Neural progenitor cell (in vitro differentiated cells): ENCODE data around the gene TSPEAR. TPM values are rescaled to one million over a fixed set of nuclear protein-coding genes. Genes with fewer than 3 reads are reported as not detected.

Source experiments
- DNase-seq: peaks from one replicate; pipeline ENCODE4 v3.0.0-alpha.2; 2016; ENCODE audit warnings: low spot score
- H2AFZ ChIP-seq: fragments of 200-600 bp; sonication (generic); replicated peaks from 2 replicates; pipeline ENCODE4 v1.6.1; 2016; ENCODE audit warnings: antibody characterized with exemption
- H3F3A ChIP-seq: fragments of 200-600 bp; sonication (generic); 2 replicates; pipeline ENCODE4 v1.6.1; 2016; ENCODE audit warnings: antibody characterized with exemption, low read depth
- H3K27ac ChIP-seq: fragments of 200-600 bp; sonication (generic); 2 replicates; pipeline ENCODE4 v1.5.1; 2016; ENCODE audit warnings: mild to moderate bottlenecking
- H3K27me3 ChIP-seq: fragments of 200-600 bp; sonication (generic); 2 replicates; pipeline ENCODE4 v1.6.1; 2016; ENCODE audit warnings: mild to moderate bottlenecking, moderate library complexity
- H3K36me3 ChIP-seq: fragments of 200-600 bp; sonication (generic); 2 replicates; pipeline ENCODE4 v1.5.1; 2016
- H3K4me1 ChIP-seq: fragments of 200-600 bp; sonication (generic); 2 replicates; pipeline ENCODE4 v1.6.1; 2016; ENCODE audit warnings: mixed run types
- H3K4me2 ChIP-seq: fragments of 200-600 bp; sonication (generic); 2 replicates; pipeline ENCODE4 v1.6.1; 2016
- H3K4me3 ChIP-seq: fragments of 200-600 bp; sonication (generic); 2 replicates; pipeline ENCODE4 v1.5.1; 2016
- H3K79me2 ChIP-seq: fragments of 200-600 bp; sonication (generic); 2 replicates; pipeline ENCODE4 v1.6.1; 2016; ENCODE audit warnings: low read depth
- H3K9ac ChIP-seq: fragments of 200-600 bp; sonication (generic); 2 replicates; pipeline ENCODE4 v1.6.1; 2016
- H3K9me3 ChIP-seq: fragments of 200-600 bp; sonication (generic); 2 replicates; pipeline ENCODE4 v1.5.1; 2016; ENCODE audit warnings: low read depth
- H4K20me1 ChIP-seq: fragments of 200-600 bp; sonication (generic); 2 replicates; pipeline ENCODE4 v1.6.1; 2016; ENCODE audit warnings: low read depth
- H3K27ac Mint-ChIP-seq: 3 replicates; pipeline ENCODE4 v1.8.0; 2021; ENCODE audit warnings: mixed read lengths
- H3K27me3 Mint-ChIP-seq: 2 replicates; pipeline ENCODE4 v1.8.0; 2022; ENCODE audit warnings: low read depth, mild to moderate bottlenecking, inconsistent platforms, moderate library complexity, mixed read lengths; ENCODE audit not compliant: insufficient read depth
- H3K36me3 Mint-ChIP-seq: 3 replicates; pipeline ENCODE4 v1.8.0; 2021; ENCODE audit warnings: mixed read lengths
- H3K4me1 Mint-ChIP-seq: 3 replicates; pipeline ENCODE4 v1.8.0; 2021; ENCODE audit warnings: mixed read lengths
- H3K4me3 Mint-ChIP-seq: 3 replicates; pipeline ENCODE4 v1.8.0; 2021; ENCODE audit warnings: mild to moderate bottlenecking, moderate library complexity, mixed read lengths
- H3K9me3 Mint-ChIP-seq: 3 replicates; pipeline ENCODE4 v1.8.0; 2020; ENCODE audit warnings: mixed read lengths
- CTCF ChIP-seq: fragments of 200-600 bp; sonication (generic); IDR thresholded peaks from 2 replicates; pipeline ENCODE4 v1.5.1; 2017; ENCODE audit warnings: antibody characterized with exemption, mild to moderate bottlenecking
- EZH2 ChIP-seq: fragments of 200-600 bp; sonication (generic); IDR thresholded peaks from 2 replicates; pipeline ENCODE4 v1.6.1; 2017; ENCODE audit warnings: antibody characterized with exemption, mild to moderate bottlenecking, moderate library complexity
- EZH2phosphoT487 ChIP-seq: fragments of 200-600 bp; sonication (generic); IDR thresholded peaks from 2 replicates; pipeline ENCODE4 v1.6.1; 2017; ENCODE audit warnings: antibody characterized with exemption
- total RNA-seq: library from RNA; depleted of rRNA; stranded (reverse); fragments of >200 nt; gene quantifications from 2 replicates; pipeline ENCODE4 v1.2.3, GENCODE V29; 2015; ENCODE audit warnings: low replicate concordance

Gene TSPEAR
- total RNA-seq, 1 donor from 2014 or later, result not detected

- H3K4me1 Mint-ChIP-seq, result peaks cover 3% of the 10 kb centered on the region
- H3K36me3 ChIP-seq, result no peaks in the 10 kb centered on the region
- TF ChIP-seq CTCF, result no peak
- no peak for TF ChIP-seq EZH2
- no peak for TF ChIP-seq EZH2phosphoT487
- H3K27me3 ChIP-seq, result no peaks in the 10 kb centered on the region
- no peak overlapping the region for H2AFZ ChIP-seq
- H3K36me3 Mint-ChIP-seq, result no peaks in the 10 kb centered on the region
- H3K4me2 ChIP-seq, result no peak overlapping the region
- H3K9me3 ChIP-seq, result no peaks in the 10 kb centered on the region
- H3K4me1 ChIP-seq, result no peaks in the 10 kb centered on the region
- DNase-seq, result no peak
- H3K9ac ChIP-seq, result no peak overlapping the region
- no peak overlapping the region for H3K27ac ChIP-seq
- peaks cover 13% of the 10 kb centered on the region for H3K27me3 Mint-ChIP-seq
- no peaks in the 10 kb centered on the region for H3F3A ChIP-seq
- no peaks in the 10 kb centered on the region for H3K79me2 ChIP-seq
- no peaks in the 10 kb centered on the region for H4K20me1 ChIP-seq
- H3K4me3 Mint-ChIP-seq, result no peak overlapping the region
- no peaks in the 10 kb centered on the region for H3K9me3 Mint-ChIP-seq
- no peak overlapping the region for H3K4me3 ChIP-seq
- H3K27ac Mint-ChIP-seq, result no peak overlapping the region
Measured at GRCh38 chr21:44528634-44528995, 182.8 kb downstream of the TSPEAR start.

- Histone ChIP-seq H3F3A (no peaks in the 10 kb centered on the region), H3K27me3 (no peaks in the 10 kb centered on the region), H3K4me3 (no peak overlapping the region), H2AFZ (no peak overlapping the region), H3K9me3 (no peaks in the 10 kb centered on the region), H3K36me3 (no peaks in the 10 kb centered on the region), H3K4me1 (no peaks in the 10 kb centered on the region), H3K4me2 (no peak overlapping the region), H3K27ac (no peak overlapping the region), H3K9ac (no peak overlapping the region), H4K20me1 (no peaks in the 10 kb centered on the region), H3K79me2 (no peaks in the 10 kb centered on the region)
- H3K4me3 Mint-ChIP-seq, result no peak overlapping the region
- H3K4me1 Mint-ChIP-seq, result peaks cover 3% of the 10 kb centered on the region
- TF ChIP-seq EZH2phosphoT487 (no peak), CTCF (no peak), EZH2 (no peak)
- H3K9me3 Mint-ChIP-seq, result no peaks in the 10 kb centered on the region
- H3K27me3 Mint-ChIP-seq, result peaks cover 12% of the 10 kb centered on the region
- no peaks in the 10 kb centered on the region for H3K36me3 Mint-ChIP-seq
- no peak for DNase-seq
- H3K27ac Mint-ChIP-seq, result no peak overlapping the region
Measured at GRCh38 chr21:44527983-44528633, 183.3 kb downstream of the TSPEAR start.

- H2AFZ ChIP-seq, result no peak overlapping the region
- no peaks in the 10 kb centered on the region for H3K27me3 ChIP-seq
- H3K36me3 ChIP-seq, result no peaks in the 10 kb centered on the region
- H3K36me3 Mint-ChIP-seq, result no peaks in the 10 kb centered on the region
- no peak overlapping the region for H3K9ac ChIP-seq
- H3K9me3 Mint-ChIP-seq, result no peaks in the 10 kb centered on the region
- no peak overlapping the region for H3K27ac ChIP-seq
- no peak overlapping the region for H3K4me3 ChIP-seq
- H3F3A ChIP-seq, result no peaks in the 10 kb centered on the region
- H3K79me2 ChIP-seq, result no peaks in the 10 kb centered on the region
- no peaks in the 10 kb centered on the region for H3K4me1 Mint-ChIP-seq
- H3K4me2 ChIP-seq, result no peak overlapping the region
- H3K9me3 ChIP-seq, result no peaks in the 10 kb centered on the region
- peaks cover 9% of the 10 kb centered on the region for H3K27me3 Mint-ChIP-seq
- H4K20me1 ChIP-seq, result no peaks in the 10 kb centered on the region
- no peak overlapping the region for H3K27ac Mint-ChIP-seq
- H3K4me1 ChIP-seq, result no peaks in the 10 kb centered on the region
- no peak overlapping the region for H3K4me3 Mint-ChIP-seq
- TF ChIP-seq CTCF, result no peak
- TF ChIP-seq EZH2, result no peak
- no peak for DNase-seq
Measured at GRCh38 chr21:44527156-44527982, 184.0 kb downstream of the TSPEAR start.
